Eye (tissue), 1 donor: ENCODE measurements around the gene PACSIN2.
A peak's percentile ranks its signal among the peaks of the same experiment; 100 is the strongest.
"Not testable (repeated sequence)": the region's sequence is repeated elsewhere in the genome, so short reads cannot be mapped to it uniquely, and the experiment has no call there.

ENCODE experiments used
- DNase-seq: peaks from one replicate; pipeline ENCODE4 v3.0.0-alpha.2; 2015

Gene PACSIN2, protein sequence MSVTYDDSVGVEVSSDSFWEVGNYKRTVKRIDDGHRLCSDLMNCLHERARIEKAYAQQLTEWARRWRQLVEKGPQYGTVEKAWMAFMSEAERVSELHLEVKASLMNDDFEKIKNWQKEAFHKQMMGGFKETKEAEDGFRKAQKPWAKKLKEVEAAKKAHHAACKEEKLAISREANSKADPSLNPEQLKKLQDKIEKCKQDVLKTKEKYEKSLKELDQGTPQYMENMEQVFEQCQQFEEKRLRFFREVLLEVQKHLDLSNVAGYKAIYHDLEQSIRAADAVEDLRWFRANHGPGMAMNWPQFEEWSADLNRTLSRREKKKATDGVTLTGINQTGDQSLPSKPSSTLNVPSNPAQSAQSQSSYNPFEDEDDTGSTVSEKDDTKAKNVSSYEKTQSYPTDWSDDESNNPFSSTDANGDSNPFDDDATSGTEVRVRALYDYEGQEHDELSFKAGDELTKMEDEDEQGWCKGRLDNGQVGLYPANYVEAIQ

DNA sequence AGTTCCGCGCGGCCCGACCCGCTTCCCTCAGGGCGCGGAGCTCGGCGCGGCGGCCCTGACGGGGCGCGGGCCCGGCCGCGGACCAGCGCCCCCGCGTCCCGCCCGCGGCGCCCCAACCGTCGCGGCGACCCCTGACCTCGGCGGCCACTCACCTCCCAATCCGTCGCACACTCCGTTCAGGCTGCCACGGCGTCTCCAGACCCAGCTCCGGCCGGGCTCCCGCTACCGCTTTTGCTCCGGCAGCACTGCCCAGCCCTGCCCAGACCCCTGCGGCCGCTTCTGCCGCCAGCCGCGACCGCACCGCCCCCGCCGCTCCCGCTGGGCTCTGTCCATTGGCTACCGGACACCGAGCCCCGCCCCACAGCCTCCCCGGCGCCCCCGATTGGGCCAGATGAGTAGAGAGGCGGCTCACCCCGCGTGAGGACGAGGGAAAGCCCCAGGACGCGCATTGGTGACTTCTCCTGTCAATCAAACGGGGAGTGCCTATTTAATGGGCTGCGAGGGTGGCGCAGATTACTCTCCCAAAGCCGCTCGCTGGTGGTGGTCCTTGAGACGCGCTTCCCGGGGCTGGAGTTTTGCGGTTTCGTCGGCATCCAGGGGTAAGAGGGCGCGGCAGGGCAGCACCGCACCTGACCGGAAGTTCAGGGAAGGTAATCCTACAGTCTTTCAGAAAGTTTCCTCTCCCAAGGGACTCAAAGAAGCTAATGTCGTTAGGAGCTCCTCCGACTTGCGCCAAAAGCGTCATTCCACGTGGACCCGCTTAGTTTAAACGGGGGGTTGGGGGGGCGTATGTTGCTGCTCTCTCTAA lies at the start of gene PACSIN2:
Gene PACSIN2 (minus strand): TSS at position 281 of the 808 bp plus-strand sequence. CDS start 103,069 bp downstream, outside the sequence.
- DNase-seq, result peak; percentile 100

DNA sequence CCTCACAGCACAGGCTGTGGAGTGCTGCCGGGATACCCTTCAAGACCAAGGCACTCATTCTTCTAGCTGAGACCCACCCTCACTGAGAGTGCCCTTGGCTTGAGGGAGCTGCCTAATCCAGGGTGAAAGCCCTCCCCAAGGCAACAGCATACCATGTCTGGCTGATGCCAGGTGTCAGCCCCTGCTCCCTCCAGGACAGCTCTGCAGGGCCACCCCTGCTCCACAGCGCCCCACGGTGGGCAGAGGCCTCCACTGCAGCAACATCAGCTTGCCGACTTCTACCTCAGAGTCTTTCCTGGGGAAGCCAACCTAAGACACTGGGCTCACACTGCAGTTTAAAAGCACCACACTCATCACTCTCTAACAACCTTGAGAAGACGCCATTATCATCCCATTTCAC lies 45.2 kb upstream of the PACSIN2 start:
- DNase-seq, result peak; percentile 54

DNA sequence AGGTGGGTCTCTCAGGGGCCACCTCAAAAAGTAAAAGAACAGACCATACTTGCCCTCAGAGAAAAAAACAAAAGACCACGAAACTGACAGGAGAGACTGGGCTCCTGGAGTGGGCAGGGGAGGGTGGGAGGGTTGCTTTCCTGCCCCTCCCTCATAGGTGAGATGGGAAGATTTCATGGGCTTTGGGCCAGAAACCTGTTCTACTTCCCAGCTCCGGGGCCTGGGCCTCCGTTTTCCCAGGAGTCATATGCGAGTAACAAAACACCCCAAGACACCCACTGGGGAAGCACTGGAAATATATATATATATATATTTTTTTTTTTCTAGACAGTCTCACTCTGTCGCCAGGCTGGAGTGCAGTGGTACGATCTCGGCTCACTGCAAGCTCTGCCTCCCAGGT lies 42.7 kb upstream of the PACSIN2 start:
- no peak for DNase-seq

DNA sequence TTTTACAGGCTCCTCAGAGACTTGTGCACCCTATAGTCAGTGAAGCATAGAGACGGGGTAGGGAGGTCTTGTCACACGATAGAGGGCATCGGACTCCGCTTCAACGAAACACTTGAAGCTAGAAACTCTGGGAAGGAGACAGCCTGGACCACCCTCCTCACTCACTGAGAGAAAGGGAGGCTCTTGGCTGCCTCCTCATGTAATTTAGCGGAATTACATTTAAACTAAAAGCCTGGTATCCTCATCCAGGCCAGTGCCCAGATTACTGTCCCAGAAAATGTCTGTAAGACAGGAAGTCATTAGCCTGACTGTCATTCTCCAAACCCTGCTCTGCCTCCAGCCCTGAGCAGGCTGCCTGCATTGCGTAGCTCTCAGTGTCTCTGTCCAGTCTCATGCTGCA lies 38.2 kb upstream of the PACSIN2 start:
- DNase-seq, result no peak

DNA sequence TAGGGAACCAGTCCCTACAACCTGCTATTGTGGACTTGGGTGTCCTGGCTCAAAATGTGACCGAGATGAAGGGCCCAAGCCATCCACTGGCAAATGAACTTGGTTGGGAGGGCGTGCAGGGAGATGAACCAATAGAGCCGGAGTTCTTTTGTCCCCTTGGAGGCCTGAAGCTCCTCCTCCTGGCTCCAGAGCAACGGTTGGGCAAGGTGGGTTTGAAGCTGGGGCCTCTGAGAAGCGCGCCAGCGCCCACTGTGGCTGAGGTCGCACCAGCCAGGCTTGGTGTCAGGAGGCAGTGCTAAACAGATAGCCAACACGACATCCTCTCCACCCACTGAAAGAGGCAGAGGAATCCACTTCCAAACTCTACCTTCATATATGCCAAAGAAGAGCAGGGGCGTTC lies 36.0 kb upstream of the PACSIN2 start:
- DNase-seq, result no peak

DNA sequence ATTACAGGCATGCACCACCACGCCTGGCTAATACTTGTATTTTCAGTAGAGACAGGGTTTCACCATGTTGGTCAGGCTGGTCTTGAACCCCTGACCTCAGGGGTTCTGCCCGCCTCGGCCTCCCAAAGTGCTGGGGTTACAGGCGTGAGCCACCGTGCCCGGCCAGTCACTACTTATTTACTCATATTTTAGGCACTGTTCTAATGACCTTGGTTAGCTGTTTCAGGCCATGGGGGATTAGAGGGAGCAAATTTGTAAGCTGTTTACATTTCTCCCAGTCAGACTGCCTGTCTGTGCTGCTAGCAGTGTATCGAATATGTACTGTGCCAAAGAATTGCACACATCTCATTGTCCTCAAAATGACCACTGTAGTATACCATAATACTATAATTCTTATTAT lies 32.7 kb upstream of the PACSIN2 start:
- no peak for DNase-seq

DNA sequence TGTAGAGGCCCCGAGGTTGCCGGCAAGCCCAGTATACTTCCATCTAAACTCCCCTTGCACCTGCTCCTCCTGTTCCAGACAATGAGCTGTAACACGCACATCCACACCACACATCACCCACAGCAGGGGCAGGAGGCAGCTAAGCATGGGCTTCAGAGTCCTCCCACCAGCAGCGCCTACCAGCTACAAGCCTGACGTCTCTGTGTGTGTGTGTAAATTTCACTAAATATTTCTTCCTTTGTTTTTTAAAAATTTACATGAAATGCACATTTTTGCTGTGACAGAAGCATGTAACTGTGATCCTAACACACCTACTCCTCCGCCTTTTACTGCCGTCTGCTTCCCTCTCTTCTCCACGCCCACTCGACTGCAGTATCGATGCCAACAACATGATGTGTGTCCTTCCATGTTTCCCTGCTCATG lies 29.4 kb upstream of the PACSIN2 start:
- DNase-seq, result peak; percentile 13

DNA sequence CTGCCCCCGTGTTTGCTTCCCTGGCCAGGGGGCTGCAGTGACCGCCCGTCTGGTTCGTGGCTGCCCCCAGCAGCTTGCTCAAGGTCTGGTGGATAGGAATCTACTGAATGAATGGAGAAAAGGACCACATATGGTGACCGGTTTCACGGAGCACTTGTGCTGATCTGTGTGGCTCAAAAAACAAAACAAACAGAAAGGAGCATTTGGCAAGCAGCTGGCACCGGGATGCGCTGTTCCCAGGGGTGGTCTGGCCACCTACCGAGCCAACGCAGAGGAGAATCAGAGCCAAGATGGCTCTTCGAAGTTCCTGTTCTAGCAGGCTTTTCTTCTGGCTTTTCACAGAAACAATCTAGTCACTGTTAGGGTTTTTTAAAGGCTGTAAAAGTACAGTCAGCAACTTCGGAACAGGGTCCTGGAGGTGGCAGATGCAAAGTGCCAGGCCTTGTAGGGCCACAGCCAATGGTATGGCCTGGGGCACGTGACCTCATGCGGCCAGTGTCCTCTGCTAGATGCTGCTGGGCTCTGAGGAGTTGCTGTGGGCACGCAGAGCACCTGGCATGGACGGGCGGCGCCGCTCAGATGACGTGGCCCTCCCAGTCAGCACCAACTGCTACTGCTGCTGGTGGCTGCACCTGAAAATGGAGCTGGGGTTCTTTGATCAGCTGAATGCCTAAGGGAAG lies 27.3 kb upstream of the PACSIN2 start:
- peak; percentile 57 for DNase-seq

DNA sequence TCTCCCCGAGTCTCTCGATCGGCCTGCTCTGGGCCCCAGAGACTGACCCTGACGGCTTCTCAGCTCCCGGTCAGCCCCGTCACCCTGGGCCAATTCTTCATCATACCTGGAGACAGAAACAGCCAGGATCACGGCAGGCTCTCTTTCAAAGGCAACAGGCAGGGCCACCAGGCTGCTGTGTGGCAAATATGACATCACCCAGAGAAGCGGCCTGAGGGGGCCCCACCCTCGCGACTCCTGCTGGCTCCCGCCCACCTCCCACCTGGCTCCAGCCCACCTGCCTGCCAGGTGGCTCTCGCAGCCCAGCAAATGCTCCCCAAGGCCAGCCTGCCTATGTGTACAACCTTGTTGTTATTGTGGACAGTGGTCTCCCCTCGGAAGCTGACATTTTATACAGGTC lies 24.9 kb upstream of the PACSIN2 start:
- DNase-seq, result no peak

DNA sequence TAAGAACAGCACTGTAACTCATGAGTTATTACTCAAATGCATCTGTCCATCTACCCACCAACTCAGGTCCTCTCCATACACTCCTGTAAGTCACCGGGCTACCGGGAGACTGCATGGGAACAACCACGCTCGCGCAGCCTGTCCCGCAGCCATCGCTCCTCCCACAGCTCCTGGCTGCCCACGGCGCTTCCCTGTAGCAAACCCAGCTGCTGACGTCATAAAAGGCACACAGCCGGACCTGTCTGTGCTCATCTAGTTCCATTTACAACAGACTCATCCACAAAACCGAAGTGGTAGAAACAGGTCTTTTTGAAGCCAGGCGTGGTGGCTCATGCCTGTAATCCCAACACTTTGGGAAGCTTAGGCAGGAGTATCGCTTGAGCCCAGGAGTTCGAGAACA lies 23.4 kb upstream of the PACSIN2 start:
- DNase-seq, result no peak

DNA sequence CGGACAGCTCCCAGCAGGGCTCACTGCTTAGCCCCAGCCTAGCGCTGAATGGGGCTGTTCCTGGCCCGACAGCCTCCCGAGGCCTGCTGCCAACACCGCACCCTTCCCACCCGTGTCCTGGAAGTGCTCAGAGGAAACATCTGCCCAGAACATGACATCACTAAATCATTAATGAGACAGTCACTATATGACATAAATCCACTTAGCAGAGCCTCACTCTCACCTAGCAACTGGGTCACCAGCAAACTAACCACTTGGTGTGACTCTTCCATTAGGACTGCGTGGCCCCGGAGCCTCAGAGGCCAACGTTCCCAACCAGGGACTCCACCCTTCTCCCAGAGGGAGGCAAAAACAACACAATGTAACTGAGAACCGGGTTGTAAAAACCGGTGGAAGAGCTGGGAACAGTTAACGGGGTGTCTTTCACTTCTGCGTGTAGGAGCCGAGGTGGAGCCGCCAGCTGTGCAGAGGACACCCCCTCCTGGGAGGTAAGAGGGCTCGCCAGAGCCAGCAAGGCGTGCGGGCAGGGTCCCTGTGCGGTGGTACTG lies 21.4 kb upstream of the PACSIN2 start:
- peak; percentile 68 for DNase-seq

DNA sequence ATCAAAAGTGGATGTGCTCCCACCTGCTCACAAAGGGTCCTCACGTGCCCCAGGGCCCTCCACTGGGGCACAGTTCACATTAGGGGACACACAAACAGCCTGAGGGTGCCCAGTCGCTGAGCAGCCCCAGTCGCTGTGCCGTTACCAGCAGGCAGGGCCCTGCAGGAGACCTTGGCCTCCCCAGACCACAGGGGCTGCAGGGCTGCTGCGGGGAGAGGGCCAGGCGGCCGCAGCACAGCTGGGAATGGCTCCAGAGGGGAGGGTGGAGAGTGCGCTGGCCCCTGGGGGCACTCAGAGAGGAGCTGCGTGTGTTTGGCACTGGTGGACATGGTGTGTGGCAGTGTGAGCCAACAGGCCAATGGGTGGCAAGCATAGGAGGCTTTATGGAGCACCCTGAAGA lies 20.3 kb upstream of the PACSIN2 start:
- no peak for DNase-seq

DNA sequence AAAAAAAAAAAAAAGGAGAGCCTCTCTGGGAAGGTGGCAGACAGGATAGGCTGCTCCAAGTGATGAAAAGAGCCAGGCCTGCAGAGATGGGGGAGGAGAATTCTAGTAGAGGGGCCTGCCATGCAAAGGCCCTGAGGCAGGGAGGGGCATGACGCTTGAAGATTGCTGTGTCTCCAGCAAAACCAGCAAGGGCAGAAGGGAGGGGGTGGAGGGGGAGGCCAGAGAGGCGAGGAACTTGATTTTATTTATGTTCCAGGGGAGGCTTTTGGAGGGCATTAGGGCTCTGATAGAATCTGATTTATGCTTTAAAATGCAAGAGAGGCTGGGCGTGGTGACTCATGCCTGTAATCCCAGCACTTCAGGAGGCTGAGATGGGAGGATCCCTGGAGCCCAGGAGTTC lies 16.7 kb upstream of the PACSIN2 start:
- no peak for DNase-seq

DNA sequence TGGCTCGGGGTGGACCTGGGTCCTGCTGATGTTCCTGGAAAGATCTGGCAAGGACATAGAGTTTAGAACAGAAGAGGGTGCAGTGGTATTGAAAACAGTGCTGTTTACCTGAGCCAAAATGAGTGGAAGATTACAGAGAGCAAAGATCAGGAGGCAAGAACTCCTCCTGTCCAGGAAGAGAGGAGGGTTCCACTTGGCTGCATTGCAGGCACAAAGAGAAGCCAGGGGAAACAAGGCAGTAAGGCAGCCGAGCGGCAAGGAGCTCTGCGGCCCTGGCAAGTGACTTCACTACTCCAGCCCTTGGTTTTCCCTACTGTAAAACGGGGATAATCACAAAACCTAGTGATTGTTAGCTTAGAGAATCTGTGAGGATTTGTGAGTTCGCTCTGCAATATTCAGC lies 3.7 kb upstream of the PACSIN2 start:
- DNase-seq, result no peak

DNA sequence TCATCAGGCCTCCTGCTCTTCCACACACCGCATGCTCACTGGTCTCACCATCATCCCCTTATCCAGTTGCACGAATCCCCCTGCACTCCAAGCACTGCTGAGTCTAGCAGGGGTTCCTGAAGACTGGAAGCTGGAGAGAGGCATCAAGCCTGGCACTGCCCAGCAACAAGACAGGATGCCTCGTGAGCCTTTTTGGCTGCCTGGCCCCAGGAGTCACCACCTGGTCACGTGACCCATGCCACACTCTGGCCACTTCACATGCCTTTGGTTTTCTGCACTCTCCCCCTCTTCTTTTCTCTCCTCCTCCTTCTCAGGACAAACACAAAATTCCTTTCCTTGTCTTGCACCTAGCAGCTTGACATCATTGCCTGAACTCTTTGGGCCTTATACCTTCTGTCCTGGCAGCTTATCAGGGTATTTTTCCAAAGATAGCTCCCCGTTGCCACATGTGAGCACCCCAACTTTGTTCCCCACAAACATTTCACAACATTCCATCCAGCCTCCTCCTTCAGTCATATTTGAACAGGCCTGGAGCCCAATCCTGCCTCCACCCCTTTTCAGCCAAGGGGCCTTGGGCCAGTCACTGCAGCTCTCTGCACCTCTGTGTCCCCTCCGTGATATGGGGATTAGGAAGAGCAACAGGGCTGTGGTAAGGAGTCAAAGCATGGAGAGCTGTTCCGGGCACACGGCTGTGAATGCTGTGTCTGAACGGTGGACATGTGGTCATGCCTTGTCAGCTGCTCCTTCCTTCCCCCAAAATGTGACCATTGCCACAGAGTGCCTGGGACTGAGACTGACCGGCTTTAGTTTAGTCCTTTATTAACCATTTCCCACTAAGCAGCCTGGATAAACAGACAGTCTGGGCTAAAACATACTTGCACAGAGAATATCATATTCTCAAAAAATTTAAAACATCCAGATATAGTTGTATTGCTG lies 2.8 kb upstream of the PACSIN2 start:
- no peak for DNase-seq

DNA sequence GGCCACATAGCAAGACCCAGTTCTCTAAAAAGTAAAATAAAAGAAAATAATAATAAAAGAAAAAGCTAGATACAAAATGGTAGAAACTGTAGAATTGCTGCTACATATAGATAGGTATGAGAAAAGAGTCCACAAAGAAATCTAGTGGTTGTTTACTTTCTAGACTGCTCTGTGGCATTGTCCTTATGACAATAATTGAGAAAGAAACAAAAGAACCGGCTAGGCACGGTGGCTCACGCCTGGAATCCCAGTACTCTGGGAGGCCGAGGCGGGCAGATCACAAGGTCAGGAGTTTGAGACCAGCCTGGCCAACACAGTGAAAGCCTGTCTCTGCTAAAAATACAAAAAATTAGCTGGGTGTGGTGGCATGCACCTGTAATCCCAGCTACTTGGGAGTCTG lies 1.2 kb upstream of the PACSIN2 start:
- DNase-seq, result not testable (repeated sequence)

DNA sequence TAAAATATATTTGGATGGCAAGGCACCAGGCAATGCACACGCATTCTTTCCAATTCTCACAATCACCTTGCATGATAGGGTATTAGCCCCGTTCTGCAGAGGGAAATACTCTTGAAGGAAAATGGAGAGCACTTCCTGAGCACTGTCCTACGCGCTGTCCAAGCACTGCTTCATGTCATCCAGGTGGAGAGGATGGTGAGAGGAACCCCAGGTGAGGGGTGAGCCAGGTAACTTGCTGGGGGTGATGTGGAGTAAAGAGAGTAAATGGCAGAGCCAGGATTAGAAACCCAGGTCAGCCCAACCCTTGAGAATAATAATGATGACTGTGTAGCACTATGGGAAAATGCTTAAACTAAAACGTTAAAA lies 711 bp upstream of the PACSIN2 start:
- no peak for DNase-seq

DNA sequence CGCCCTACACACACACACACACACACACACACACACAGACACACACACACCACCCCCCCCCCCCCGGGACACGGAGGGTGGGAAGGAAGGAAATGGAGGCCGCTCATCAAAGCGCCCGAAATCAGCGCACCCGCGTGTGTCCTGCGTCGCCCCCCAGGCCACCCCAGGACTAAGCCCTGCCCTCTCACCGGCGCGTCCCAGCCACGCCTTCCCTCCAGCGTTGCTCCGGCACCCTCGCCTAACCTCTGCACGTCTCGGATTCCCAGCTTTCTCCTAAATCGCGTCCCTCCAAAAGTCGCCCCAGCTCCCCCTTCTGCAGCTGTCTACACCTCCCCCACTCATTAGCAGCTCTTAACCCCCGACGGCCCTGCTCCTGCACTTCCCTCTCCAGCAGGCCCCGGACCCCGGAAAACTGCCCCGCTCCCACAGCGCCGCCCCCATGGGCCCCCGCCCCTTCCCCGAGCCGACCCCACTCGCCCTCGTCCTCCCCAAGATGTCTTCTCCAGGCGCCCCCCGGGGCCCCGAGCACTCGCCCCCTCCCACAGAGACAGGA lies 557 bp downstream of the PACSIN2 start:
- DNase-seq, result peak; percentile 81

DNA sequence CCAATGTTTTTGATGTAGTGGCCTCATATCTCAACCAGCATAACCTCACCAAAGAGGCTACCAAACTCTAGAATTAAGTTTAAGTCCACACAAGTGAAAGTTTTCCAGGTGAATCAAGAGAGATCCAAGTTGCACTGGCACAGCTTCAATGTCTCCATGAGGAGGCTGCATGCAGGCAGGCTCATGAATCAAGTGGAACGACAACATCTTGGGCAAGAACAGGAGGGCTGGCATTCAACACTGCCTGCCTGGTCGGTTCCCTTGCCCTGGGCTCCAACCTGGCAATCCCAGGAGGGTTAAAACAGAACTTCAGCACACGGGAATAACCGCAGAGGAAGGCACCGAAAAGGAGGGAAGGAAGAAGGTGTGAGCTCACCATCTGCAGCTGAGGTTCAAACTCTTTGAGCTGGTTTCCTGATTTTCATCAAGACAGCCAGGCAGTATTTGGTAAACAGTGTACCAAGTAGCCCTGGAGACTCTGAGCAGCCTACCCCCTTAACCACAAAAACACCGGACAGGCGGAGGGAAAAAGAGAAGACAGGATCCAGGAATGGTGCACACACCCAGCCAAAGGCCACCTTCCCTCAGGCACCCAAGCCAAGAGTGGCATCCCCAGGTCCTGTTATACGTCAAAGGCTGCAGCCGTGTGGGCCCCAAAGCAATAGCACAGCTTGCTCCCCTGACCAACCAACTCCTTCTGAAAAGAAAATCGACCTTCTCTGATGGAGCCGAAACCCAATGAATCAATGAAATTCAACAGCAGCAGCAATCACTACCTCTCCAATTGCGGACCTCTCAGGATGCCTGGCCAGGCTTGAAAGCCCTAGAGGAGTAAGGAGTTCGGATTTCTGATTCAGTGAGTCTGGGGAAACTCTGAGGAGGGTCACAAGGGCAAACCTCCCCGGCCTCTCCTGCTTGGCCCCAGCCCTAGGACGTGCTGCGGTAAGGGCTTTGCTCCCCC lies 1.3 kb downstream of the PACSIN2 start:
- peak; percentile 53 for DNase-seq

DNA sequence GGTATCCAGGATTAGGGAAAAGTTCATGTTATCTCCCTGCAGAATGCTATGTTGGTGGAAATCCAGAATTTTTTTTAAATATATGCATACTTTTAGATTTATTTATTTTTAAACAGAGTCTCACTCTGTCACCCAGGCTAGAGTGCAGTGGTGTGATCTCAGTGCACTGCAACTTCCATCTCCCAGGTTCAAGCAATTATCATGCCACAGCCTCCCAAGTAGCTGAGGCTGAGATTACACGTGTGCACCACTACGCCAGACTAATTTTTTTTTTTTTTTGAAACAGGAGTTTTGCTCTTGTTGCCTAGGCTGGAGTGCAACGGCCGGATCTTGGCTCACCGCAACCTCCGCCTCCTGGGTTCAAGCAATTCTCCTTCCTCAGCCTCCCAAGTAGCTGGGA lies 2.6 kb downstream of the PACSIN2 start:
- no peak for DNase-seq
